ELF-1 (cell line): ENCODE results near the gene COBL.

Experiments used
- DNase-seq: peaks from one replicate; pipeline ENCODE4 v3.0.0-alpha.2; 2016; ENCODE audit warnings: low read depth, low spot score

COBL gene

DNA sequence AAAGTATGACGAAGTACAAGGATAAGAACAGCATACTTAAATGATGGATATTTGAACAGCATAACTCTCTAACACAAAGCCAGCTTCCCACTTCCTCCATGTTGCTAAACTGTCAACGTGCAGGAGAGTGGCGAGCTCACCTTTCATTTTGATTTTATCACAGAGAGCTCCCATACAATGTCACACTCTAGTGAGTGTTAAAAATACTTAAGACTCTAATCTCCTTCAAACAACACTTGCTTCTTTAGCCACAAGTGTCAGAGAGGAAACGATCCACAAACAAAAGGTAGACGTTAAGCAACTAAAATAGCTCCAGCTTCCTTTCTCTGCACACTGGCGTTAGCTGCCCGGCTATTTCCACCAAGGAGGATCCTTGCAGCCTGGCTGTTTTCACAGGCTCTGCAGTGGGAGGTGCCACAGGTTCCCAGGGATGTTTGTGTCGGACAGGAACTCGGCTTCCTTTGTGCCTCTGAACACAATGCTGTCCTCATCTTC lies 194.6 kb downstream of the COBL start:
- DNase-seq, result peak; percentile 9

DNA sequence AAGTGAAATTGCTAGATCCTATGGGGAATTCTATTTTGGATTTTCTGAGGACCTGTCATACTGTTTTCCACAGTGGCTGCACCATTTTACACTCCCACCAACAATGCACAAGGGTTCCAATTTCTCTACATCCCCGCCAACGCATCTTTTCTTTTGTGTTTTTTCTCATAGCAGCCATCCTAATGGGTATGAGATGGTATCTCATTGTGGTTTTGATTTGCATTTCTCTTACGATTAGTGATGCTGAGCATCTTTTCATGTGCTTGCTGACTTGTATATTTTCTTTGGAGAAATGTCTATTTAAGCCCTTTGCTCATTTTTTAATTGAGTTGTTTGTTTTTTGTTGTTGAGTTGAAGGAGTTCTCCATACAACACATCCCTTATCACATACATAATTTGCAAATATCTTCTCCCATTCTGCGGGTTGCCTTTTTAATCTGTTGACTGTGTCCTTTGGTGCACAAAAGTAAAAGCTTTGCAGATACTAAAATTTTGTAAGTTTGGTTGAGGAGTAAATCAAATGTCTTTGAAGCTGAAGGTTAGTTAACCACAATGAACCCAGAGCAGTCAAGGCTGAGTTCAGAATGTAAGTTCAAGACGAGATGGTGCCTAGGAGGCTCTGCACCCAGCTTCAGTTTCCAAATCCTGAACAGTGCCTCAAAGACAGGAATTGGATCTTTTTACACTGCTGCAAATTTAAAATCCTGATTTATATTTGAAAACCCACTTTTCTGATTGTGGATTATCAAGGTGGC lies 195.4 kb downstream of the COBL start:
- no peak for DNase-seq

GRCh38 chr7:51118628-51119027 lies 198.0 kb downstream of the COBL start:
- no peak for DNase-seq

GRCh38 chr7:51114501-51114900 lies 202.1 kb downstream of the COBL start:
- DNase-seq, result no peak

- DNase-seq, result no peak
Observed at GRCh38 chr7:51113962-51114361, 202.6 kb downstream of the COBL start.

DNA sequence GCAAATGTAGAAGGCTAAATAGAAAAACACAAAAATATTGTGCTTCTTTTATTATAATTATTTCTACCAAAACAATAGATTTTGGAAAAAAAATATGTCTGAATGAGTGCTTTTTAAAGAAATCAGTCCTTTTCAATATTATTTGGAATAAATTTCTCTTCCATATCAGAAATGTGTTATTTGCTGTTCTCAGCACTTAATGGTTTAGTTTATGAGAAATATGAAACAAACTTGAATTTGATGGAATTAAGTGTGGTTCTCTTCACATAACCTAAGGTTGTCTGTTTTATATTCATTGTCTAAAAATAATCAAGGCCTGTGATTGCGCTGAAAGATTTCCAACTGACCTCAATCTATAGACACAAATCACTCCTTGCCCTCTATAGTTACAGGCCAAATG lies 203.0 kb downstream of the COBL start:
- no peak for DNase-seq

GRCh38 chr7:51111241-51111940 lies 205.2 kb downstream of the COBL start:
- DNase-seq, result no peak

DNA sequence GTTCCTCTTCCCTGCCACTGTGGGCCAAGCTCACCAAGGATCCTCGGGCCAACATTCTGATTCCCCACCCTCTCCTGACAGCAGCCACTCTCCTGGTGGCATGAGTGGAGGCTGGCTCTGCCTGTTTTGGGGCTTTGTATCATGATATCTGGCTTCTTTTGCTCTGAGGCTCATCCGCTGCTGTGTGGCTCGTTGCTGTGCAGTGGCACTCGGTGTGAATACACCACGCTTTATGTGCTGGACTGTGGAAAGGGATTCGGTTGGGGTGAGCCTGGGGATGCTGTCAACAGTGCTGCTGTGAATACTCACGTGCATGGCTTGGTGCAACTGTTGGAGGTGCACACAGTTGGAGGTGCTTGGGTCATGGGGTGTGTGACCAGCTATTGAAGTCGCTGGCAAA lies 208.5 kb downstream of the COBL start:
- DNase-seq, result no peak

DNA sequence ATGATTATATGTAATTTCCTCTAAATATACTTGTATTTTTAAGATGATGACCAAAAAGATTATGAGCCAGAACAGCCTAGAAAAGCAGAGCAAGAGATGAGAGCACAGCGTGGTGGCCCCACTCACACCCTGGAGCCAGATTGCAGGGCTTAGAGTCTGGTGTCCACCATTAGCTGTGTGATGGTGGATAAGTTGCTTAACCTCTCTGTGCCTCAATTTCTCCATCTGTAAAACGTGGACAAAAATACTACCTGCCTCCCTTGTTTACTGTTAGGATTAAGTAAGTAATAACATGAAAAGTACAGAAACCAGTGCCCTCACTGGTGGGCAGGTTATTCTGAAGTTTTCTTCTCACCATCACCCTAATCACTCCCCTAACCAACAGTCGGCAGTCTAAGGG lies 212.3 kb downstream of the COBL start:
- no peak for DNase-seq

- DNase-seq, result no peak
Observed at GRCh38 chr7:51103718-51104117, 212.9 kb downstream of the COBL start.

GRCh38 chr7:51102828-51103227 lies 213.8 kb downstream of the COBL start:
- DNase-seq, result no peak

GRCh38 chr7:51101111-51101757 lies 215.4 kb downstream of the COBL start:
- DNase-seq, result no peak

DNA sequence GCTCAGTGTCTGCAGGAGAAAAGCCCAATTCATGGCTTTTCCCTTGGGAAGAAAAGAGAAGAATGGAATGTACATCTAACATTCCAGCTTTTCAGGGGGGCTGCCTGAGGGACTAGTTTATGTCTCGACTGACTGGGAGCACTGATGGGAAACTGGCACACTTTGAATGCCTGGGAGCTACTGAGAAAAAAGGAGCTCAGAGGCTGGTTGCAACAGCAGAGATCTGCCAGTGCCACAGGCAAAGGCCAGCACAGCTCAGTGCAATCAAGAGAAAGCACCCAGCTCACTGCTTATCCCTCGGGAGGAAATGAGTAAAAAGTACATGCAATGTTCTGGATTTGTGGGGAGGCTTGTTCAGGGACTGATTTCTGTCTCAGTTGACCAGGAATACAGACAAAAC lies 226.2 kb downstream of the COBL start:
- peak; percentile 83 for DNase-seq

- DNase-seq, result no peak
Observed at GRCh38 chr7:51085034-51085692, 231.4 kb downstream of the COBL start.

DNA sequence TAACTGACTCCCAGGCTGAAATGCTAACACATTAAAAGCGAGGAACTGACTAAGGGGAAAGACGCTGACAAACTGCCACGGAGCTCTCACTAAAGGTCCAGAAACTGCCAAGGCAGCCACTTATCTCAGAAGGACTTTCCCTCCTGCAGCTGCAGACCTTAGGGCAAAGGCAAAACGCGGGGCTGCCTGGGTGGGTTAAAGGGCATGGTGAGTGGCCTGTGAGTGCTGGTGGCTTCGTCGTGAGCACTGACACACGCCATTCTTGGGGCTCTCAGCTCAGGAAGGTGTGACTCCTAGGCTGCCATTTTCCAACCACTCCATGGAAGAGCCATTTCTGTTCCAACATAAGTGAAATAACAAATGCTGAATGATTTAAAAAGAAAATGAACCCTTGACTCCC lies 232.5 kb downstream of the COBL start:
- no peak for DNase-seq

- DNase-seq, result no peak
Observed at GRCh38 chr7:51082940-51083533, 233.6 kb downstream of the COBL start.

DNA sequence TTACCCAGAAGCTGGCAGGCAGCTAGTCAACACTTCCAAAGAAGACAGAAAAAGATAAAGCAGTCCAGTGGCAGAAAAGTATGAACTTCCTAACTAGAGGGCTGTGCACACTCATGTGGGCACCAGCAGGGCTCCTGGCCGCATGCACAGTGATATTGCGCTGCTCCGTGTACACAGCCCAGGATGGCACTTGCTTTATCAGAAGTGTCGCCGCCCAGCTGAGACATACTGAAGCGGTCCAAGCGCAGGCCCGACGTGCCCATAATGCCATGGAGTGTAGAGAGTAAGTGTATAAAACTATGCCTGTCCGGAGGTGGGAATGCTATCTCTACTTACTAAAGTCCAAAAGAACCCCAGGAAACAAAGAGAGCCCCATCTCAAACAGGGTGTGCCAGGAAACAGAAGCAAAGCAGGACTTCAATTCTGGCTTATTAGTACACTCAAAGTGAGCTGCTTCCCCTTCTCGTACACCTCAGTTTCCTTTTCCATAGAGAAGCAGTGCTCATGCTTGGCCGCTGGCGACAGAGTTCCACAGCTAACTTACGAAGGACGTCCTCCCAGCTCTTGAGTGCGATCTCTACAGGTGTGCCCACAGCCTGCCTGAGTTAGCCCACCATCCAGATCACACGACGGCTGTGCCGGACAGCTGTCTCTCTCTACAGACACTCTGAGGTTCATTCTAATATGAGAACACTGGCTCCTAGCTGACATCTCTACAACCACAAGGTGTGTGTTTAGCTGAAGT lies 234.3 kb downstream of the COBL start:
- no peak for DNase-seq

DNA sequence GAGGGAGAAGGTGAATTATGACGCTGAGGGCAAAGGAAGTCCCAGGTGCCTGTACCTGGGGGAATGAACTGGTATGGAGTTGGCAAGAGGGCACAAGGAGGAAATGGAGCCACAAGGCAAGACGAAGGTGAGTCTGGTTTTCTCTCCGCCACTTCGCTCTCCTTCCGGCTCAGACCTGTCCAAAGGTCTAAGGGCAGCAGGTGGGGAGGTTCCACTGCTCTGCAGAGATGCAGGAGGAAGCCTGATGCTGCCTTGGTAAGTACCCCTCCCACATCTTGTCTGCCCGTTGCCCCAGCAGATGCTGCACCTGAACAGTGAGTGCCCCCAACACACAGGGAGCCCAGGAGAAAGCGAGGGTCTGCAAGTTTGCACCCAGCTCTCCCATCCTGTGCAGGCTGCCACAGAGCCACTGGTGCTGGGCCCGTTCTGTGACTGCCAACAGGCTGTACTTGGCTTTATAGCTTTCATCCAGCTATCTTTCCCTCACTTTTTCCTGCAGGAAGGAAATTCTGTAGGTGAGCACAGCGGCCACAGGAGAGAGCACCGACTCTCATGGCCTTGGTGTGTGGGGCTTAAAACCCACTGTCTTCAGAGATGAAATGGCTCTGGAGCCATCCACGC lies 235.2 kb downstream of the COBL start:
- no peak for DNase-seq

GRCh38 chr7:51080622-51081269 lies 235.9 kb downstream of the COBL start:
- DNase-seq, result peak; percentile 79

- DNase-seq, result no peak
Observed at GRCh38 chr7:51080216-51080615, 236.4 kb downstream of the COBL start.
